Limb (tissue), 2 donors: ENCODE measurements around the gene PBX1.
A peak's percentile ranks its signal among the peaks of the same experiment; 100 is the strongest.
"Not testable (repeated sequence)": the region's sequence is repeated elsewhere in the genome, so short reads cannot be mapped to it uniquely, and the experiment has no call there.

ENCODE experiments used
- DNase-seq, 2 donors: peaks; one replicate each; pipeline ENCODE4 v3.0.0-alpha.2; 2016; ENCODE audit errors: extremely low spot score in 2 of 2

Gene PBX1

GRCh38 chr1:164558461-164559341 lies at the start of gene PBX1:
Gene PBX1 (plus strand): TSS chr1:164559184.
- peak; percentile 97 to 99 for DNase-seq

DNA sequence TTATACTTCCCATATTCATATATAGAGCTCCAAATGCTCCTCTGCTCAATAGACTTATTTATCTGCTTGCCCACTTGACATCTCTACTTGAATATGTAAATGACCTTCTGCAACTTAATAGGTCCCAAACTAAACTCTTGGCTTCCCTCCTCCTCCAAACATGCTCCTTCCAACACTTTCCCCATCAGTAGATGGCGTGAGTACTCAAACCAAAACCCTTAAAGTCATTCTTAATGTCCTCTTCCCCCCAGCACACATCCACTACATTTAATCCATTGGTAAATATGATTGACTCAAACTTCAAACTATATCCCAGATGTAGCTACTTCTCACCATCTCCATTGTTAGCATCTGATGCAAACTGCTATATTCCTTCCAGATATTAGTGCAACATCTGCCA lies 48.5 kb upstream of the PBX1 start:
- DNase-seq = no peak

- DNase-seq = no peak
Observed at GRCh38 chr1:164511001-164511705, 47.8 kb upstream of the PBX1 start.

- DNase-seq = no peak
Observed at GRCh38 chr1:164515231-164515630, 43.8 kb upstream of the PBX1 start.

GRCh38 chr1:164515711-164516331 lies 43.2 kb upstream of the PBX1 start:
- DNase-seq = peak in 1 of 2 donors; percentile 41

DNA sequence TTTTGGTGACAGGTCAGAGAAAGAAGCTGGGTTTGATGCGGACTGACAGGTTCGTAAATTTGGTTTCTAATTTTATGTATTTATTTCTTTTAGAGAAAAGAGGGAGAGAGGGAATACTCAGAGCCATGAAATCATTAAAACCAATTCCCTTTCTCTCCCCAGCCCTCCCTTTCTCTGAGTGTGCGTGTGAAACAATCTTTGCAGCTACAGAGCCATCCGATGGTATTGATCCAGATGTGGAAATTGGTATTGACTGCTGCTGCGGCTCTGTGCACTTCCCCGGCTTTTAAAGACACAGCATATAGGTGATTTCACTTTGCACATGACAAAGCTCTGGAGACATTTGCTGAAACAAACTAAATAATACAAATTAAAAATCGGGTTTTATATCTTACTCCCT lies 42.4 kb upstream of the PBX1 start:
- no peak for DNase-seq

- DNase-seq = no peak
Observed at GRCh38 chr1:164518692-164519332, 40.2 kb upstream of the PBX1 start.

- DNase-seq = no peak
Observed at GRCh38 chr1:164519426-164519825, 39.6 kb upstream of the PBX1 start.

GRCh38 chr1:164524810-164525209 lies 34.2 kb upstream of the PBX1 start:
- DNase-seq = no peak

DNA sequence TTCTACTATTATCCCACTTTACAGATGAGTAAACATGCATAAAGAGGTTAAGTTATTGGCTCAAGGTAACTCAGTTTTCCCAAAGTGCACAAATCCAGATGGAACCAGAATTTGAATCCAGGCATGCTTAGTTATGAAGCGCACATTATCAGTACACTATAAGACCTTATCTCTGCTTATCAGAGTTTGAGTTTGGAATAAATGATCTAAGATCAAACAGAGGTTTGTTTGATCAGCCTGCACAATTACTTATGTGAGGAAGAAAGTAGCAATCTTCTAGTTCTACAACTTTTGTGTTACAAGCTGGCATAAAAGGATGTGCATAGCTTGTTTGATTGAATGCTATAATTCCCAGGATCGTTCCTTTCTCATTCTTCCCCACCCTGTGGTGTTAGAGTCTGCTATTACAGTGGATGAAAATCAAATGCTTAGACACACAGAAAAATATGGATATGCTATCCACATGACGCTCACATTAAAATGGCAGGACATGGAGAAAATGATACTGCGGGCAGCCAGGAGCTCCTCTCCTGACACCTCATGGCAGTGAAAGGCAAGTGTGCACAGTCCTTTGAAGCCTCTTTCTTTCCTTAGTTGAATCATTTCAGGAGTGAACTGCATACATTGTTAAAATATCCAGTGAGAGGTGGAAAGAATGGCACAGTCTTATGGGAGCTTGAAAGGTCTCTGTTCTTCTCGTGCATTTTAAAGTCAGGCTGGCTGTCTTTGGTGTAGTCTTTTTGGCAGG lies 23.9 kb upstream of the PBX1 start:
- DNase-seq = no peak

GRCh38 chr1:164552463-164552988 lies 6.5 kb upstream of the PBX1 start:
- not testable (repeated sequence) for DNase-seq

DNA sequence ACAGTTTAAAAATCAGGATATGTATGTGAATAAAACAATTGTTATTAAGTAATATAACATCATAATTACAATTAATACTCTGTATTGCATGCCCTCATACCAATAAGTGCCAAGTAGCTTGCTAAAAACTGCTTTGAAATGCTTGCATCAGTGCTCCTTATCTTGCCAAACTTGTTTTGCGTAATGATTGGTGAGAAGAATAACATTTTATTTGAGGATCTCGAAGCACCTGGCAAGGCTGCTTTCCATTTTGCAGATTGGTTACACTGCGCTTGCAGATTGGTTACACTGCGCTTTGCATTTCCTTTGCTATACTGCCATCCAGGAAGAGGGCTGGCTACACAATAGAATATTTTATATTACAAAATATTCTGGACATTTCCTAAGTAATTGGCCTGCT lies 1.7 kb upstream of the PBX1 start:
- DNase-seq = no peak

- DNase-seq = peak in 1 of 2 donors; percentile 71
Observed at GRCh38 chr1:164559342-164560051, 513 bp downstream of the PBX1 start.

DNA sequence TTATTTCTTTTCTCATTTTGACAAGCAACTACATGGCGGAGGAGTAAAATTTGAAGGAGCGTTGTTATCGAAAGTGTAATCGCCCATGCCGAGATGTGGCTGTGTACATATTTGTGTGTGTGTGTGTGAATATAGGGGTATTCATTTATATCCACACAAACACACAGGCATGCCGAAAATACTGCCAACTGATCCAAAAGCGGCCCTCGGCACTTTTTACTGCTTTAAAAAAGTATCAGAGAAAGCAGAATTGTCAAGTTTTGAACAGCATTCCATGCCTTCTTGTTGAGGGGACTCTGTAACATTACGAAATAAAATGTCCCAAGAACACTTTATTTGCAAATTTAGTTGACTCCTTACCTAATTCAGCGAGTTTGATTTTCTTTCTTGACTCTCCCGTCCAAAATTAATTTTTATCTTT lies 1.1 kb downstream of the PBX1 start:
- no peak for DNase-seq

DNA sequence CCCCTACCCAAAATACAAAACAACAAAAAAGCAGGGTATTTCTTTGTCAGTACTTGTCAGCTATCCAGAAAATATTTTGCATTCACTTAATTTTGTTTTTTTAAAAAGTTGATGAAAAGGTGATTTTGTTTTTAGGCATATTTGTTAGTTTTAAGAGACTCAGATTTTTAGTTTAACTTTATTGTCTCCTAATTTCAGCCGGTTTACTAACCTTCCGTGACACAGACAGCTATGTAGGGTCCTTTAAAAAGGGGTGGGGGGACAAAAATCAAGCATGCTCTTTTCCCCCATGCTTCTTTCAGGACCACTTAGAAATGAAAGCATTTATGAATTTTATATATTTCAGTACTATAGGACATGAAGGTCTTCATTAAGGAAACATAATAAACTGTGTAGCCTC lies 1.6 kb downstream of the PBX1 start:
- DNase-seq = no peak

DNA sequence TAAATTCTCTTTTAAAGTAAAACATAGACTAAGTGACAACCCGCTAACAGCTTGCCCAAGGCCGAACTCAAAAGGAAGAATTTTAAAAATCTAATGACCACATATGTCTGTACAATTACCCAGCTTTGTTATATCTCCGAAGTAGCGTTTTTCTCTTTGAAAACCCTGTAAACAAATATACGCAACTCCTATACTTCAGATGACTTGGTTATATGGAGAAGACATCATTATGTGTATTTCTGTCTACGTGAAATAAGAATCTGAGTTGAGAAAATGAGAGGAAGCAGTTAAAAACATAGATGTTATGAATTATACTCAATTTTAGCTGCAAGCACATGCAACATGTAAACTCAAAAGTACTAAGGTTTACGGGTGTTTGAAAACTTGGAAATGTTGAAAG lies 2.0 kb downstream of the PBX1 start:
- DNase-seq = no peak

DNA sequence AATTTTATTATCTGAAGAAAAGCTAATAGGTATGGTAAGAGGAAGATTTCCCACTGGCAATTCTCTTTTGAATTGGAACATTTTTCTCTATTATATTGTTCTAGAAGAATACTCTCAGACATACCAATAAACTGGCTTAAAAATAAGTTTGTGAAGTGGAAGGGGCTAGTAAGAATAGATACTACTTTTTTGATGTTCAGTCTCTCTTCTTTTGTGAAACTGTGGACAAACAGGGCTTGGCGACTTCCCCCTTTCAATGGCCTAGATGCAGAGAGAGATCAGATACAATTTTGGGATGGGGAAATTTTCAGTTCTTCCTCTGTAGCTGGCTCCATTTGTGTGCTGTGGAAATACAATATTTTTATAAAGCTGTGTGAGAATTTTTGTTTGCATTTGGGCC lies 2.5 kb downstream of the PBX1 start:
- no peak for DNase-seq

DNA sequence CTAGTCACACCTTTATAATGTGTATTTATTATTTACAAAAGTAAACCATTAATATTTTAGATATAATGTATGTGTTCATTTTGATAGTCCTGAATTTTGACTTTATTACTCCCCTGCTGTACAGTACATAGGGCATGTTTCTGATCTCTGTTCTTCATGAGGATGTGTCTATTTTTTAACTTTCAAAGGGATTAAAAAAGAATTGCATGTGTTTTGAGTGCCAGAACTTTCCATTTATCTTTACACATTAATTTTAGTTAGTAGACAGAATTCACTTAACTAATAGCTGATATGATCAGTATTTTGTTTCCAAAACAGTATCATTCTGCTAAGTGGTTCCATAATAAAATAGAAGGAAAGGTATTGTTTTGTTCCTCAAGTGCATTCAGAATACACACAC lies 3.1 kb downstream of the PBX1 start:
- no peak for DNase-seq

GRCh38 chr1:164562511-164562910 lies 3.5 kb downstream of the PBX1 start:
- no peak for DNase-seq

GRCh38 chr1:164562947-164563520 lies 4.0 kb downstream of the PBX1 start:
- no peak for DNase-seq
